Stomach (tissue), 4 donors: ENCODE data around the gene TMEFF2.

Source experiments
- EP300 ChIP-seq: sonication (generic); formaldehyde crosslinking; IDR thresholded peaks from one replicate; pipeline ENCODE4 v1.6.1; 2017; ENCODE audit warnings: antibody characterized with exemption
- POLR2A ChIP-seq, 4 donors: fragments of 450-650 bp; IDR thresholded peaks; one replicate each; pipeline ENCODE4 v1.6.1; 2016; ENCODE audit warnings: antibody characterized with exemption in 4 of 4, control low read depth in 2 of 4, mild to moderate bottlenecking in 1 of 4, moderate library complexity in 1 of 4
- POLR2AphosphoS5 ChIP-seq, 3 donors: sonication (generic); formaldehyde crosslinking; IDR thresholded peaks; one replicate each; pipeline ENCODE4 v1.6.1; 2016; ENCODE audit warnings: antibody characterized with exemption in 3 of 3
- TF ChIP-seq, protein P1 (sequence below), 7 experiments: fragments of 450-650 bp in 4 of 7; fragments of 200-600 bp in 3 of 7; sonication (generic) in 3 of 7; IDR thresholded peaks; one replicate each; pipeline ENCODE4 v1.5.1; 2016 to 2019; ENCODE audit warnings: antibody characterized with exemption in 7 of 7, control low read depth in 2 of 7, mild to moderate bottlenecking in 1 of 7

- TF ChIP-seq, protein P1, sequence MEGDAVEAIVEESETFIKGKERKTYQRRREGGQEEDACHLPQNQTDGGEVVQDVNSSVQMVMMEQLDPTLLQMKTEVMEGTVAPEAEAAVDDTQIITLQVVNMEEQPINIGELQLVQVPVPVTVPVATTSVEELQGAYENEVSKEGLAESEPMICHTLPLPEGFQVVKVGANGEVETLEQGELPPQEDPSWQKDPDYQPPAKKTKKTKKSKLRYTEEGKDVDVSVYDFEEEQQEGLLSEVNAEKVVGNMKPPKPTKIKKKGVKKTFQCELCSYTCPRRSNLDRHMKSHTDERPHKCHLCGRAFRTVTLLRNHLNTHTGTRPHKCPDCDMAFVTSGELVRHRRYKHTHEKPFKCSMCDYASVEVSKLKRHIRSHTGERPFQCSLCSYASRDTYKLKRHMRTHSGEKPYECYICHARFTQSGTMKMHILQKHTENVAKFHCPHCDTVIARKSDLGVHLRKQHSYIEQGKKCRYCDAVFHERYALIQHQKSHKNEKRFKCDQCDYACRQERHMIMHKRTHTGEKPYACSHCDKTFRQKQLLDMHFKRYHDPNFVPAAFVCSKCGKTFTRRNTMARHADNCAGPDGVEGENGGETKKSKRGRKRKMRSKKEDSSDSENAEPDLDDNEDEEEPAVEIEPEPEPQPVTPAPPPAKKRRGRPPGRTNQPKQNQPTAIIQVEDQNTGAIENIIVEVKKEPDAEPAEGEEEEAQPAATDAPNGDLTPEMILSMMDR (IDR thresholded peaks at IDR 0.05), result no peak
- TF ChIP-seq EP300, result no peak
- TF ChIP-seq POLR2A (IDR thresholded peaks at IDR 0.05), result no peak
- no peak for TF ChIP-seq POLR2AphosphoS5 (IDR thresholded peaks at IDR 0.05)
These were observed 124.6 kb downstream of the TMEFF2 start for GRCh38 chr2:192070099-192070498.
